ENCODE data around the gene GABRP.
"Not testable (repeated sequence)": the region's sequence is repeated elsewhere in the genome, so short reads cannot be mapped to it uniquely, and the experiment has no call there.

The GABRP gene

DNA sequence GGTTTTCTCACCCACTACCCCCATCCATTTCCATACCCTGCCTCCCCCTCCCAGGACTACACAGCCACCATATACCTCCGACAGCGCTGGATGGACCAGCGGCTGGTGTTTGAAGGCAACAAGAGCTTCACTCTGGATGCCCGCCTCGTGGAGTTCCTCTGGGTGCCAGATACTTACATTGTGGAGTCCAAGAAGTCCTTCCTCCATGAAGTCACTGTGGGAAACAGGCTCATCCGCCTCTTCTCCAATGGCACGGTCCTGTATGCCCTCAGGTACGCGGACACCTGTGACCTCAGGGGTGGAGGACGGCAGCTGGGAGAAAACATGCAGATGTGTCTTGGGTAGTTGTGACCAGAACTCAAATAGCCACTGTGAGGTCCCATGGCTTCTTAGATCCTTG is 11.6 kb downstream of the GABRP start:
- DNase-seq = no peak

- no peak for DNase-seq
Observed at GRCh38 chr5:170805666-170806065, 22.1 kb downstream of the GABRP start.

- no peak for DNase-seq
Observed at GRCh38 chr5:170809551-170809950, 26.0 kb downstream of the GABRP start.

- no peak for DNase-seq
Observed at GRCh38 chr5:170811719-170812118, 28.2 kb downstream of the GABRP start.

DNA sequence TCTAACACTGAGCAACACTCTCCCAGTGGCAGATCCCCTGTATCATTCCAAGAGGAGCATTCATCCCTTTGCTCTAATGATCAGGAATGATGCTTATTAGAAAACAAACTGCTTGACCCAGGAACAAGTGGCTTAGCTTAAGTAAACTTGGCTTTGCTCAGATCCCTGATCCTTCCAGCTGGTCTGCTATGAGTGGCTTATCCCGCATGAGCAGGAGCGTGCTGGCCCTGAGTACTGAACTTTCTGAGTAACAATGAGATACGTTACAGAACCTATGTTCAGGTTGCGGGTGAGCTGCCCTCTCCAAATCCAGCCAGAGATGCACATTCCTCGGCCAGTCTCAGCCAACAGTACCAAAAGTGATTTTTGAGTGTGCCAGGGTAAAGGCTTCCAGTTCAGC is 29.7 kb downstream of the GABRP start:
- DNase-seq = no peak

DNA sequence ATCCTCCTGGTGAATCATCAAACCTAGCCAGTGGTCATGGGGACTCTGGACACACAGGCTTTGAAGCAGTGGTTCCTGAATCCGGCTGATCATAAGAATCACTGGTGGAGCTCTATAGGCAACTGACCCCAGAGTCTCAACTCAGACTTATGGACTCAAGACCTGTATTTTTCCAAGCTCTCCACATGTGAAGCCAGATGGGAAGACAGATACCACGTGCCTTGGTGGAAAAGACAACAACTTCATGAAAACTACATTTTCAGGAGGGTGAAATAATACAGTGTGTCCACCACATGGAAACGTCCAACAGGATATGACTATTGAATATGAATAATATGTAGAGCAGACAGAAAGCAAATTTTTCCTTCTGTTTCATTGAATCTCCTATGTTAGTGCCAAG is 33.7 kb downstream of the GABRP start:
- DNase-seq = no peak

DNA sequence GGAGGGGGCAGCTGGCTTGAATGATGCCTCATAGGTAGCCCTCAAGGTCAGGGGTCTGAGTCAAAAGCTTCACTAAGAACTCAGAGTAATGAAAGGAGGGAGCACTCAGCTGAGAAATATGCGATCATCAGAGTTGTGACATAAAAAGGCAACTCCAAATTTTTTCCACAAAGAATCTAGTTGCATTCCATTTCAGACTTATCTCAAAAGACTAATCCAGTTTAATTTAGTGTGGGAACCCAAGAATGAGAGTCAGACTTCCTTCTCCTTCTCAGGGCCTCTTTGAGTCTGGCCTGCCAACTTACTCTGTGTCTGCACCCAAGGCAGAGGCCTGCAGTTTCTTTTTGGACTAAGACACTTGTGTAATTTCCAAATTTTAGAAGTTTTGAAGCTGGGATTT is 34.7 kb downstream of the GABRP start:
- DNase-seq = no peak

DNA sequence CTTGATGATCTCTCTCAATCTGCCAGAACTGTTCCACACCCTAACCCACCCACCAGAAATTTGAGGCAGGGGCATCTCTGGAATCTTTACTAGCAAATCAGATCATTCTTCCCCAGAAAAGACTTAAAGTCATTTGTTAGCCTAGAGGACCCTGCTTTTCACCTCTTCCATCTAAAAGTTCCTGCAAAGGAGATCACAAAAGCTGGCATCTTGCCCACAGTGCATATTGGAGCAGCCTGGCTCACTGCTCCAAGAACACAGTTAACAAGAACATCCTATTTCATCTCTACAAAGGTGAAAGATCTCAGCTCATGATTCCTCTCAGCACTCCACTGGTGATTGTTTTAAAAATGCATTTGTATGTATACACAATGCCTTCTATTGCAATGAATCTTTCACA is 36.3 kb downstream of the GABRP start:
- no peak for DNase-seq

DNA sequence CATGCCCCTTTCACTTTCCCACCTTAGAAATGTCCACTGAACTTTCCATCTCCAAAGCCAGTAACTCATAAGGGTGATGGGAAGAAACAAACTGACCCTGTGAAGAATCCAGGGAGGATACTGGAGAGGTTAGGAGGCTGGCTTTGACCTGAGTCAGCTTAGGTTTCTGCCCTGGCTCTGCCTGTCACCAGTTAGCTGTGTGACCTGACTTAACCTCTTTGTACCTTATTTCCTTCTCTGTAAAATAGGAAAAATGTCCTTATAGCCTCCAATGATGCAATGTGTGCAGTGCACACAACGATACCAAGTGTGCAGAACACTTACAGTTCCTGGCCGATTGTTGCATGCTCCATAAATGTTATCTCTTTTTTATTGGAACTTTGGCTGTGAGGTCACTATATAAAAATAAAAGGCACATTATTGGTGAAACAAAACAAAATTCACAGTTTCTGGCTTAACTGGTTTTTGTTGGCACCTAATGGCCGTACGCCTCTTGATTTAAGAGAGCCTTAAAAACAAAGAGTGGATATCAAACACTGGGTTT is 37.8 kb downstream of the GABRP start:
- no peak for DNase-seq

DNA sequence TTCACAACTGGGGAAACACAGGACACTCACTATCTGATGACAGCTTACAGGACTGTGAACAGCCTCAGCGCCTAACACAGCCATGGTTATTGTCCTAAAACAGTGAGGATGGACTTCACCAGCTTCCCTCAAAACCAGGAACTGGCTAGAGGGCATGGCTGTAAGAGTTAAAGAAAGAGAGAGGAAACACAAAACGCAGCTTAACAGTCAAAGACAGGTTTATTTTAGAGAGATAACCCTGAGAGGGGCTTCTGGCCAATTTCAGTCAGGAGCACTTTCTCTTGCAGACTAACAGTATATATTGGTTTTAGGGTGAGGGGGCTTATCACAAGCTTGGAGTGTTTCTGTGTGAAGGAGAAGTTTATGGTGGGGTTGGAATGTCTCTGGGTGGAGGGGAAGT is 42.6 kb downstream of the GABRP start:
- no peak for DNase-seq

DNA sequence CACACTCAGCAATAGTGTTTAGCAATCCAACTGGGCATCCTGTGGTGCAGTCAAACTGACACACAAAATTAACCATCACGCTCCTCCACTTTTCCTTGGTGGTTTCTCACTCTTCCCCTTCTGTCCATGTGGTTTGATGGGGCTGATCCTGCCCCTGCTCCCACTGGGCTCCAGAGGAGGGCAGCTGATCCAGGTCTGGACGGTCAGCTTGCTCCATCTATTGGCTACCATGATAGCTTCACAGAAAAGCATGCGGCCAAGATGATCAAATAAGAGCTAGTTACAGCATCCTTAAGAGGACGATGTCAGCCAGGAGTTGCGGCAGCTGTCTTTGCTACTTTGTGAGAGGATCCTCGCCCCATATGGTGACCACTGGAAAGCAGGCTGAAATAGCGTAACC is 48.7 kb downstream of the GABRP start:
- DNase-seq = no peak

DNA sequence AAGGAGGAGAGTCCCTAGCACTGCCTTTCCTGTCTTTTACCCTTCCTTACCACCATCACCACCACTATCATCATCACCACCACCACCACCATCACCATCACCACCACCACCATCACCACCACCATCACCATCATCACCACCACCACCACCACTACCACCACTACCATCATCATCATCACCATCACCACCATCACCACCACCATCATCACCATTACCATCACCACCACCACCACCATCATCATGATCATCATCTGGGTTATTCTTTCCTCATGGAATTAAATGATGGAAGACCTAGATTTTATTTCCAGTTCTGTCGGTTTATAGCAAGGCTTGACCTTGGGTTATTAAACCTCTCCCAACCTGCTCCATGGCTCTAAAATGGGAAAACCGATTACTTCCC is 50.5 kb downstream of the GABRP start:
- not testable (repeated sequence) for DNase-seq

- no peak for DNase-seq
Observed at GRCh38 chr5:170836226-170836625, 52.7 kb downstream of the GABRP start.

GRCh38 chr5:170843870-170844269 is 60.3 kb downstream of the GABRP start:
- no peak for DNase-seq

DNA sequence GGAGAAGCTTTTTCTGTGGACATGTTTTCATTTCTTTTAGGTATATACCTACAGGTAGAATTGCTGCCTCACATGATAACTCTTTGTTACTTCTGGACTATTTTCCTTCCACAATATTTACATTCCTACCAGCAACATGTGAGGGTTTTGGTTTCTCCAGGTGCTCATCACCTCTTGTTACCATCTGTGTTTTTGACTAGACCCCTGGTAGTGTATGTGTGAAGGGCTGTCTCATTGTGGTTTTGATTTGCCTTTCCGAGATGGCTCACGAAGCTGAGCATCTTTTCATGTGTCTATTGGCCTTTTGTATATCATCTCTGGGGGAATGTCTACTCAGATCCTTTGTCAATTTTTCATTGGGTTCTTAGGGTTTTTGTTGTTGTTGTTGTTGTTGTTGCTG is 61.1 kb downstream of the GABRP start:
- DNase-seq = no peak

DNA sequence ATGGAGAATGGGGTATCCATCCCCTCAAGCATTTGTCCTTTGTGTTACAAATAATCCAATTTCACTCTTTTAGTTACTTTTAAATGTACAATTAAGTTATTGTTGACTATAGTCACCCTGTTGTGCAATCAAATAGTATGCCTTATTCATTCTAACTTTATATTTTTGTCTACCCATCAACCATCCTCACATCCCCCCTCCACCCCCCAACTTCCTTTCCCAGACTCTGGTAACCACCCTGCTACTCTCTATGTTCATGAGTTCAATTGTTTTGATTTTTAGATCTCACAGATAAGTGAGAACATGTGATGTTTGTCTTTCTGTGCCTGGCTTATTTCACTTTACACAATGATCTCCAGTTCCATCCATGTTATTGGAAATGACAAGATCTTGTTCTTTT is 62.9 kb downstream of the GABRP start:
- no peak for DNase-seq

DNA sequence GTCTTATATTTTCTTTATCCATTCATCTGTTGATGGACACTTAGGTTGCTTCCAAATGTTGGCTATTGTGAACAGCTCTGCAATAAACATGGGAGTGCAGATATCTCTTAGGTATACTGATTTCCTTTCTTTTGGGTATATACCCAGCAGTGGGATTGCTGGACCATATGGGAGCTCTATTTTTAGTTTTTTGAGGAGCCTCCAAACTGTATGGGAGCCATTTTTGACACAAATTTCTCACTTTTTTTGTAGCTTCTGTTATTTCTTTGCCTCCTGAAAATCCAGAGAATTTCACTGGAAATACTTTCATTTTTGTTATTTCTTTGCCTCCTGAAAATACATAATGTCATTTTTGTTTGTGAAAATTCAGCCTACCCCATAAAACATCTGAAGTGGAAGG is 63.3 kb downstream of the GABRP start:
- DNase-seq = no peak

DNA sequence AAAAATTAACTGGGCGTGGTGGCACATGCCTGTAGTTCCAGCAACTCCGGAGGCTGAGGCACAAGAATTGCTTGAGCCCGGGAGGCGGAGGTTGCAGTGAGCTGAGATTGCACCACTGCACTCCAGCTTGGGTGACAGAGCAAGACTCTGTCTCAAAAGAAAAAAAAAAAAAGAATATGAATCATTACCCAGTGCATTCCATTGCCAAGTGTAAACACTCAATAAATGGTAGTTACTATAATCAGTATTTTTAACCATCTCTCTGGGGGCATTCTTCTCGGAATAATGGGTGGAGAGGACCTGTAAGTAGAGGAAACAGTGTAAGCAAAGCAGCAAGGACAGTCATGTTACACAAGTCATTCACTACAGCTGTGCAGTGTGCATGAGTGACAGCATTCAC is 64.5 kb downstream of the GABRP start:
- DNase-seq = no peak

DNA sequence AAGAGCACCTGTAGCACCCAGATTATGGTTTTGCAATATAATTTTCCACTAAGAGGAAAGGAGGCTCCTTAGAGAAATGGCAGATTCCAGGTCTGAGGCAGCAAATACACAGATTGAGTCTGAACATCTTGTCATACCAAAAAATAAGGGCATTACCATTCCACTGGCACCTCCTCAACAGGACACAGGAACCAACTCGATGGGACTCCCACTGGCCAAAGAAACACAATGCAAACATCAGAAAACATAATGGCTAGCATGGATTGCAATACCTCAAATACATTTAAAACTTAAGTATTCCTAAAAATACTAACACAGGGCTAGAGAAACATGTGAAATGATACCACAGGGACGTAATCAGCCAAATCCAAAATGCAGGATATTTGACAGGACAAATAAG is 65.8 kb downstream of the GABRP start:
- DNase-seq = no peak

- no peak for DNase-seq
Observed at GRCh38 chr5:170854566-170854965, 71.0 kb downstream of the GABRP start.

GRCh38 chr5:170857066-170857465 is 73.5 kb downstream of the GABRP start:
- no peak for DNase-seq

DNA sequence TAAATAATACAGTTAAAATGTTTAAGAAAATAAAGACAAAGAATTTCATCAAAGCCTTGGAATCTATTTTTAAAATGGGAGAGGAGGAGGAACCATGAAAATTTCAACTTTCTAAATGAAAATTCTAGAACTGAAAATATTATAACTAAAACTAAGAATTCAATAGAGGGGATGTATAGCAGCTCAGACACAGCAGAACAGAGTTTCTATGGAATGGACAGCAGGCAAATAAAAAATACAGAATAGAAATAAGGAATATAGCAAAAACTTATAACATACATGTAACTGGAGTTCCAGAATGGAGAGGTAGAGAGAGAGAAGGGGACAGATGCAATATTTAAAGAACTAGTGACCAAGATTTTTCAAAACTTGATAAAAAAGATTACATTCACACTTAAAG is 76.9 kb downstream of the GABRP start:
- DNase-seq = no peak

- no peak for DNase-seq
Observed at GRCh38 chr5:170860818-170861666, 77.5 kb downstream of the GABRP start.

DNA sequence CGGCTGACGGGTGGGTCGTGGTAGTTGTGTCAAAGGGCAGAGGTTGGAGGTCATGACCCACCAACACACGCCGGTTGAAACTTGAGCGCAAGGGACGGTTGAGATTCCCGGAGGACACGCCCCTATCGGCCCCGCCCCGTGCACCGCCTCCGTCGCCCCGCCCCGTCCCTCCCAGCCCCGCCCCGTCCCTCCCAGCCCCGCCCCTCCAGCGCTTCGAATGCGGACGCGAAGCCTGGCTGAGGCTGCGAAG is 78.1 kb downstream of the GABRP start:
- DNase-seq = no peak
